PC-9 (cell line): ENCODE results near the gene ARID4A.

Experiments
- EZH2 ChIP-seq: fragments of 200-600 bp; sonication (generic); IDR thresholded peaks from 2 replicates; pipeline ENCODE4 v1.8.0; 2017; ENCODE audit warnings: antibody characterized with exemption, low read depth
- TF ChIP-seq, protein P1 (sequence below): fragments of 200-600 bp; sonication (generic); conservative IDR thresholded peaks from 2 replicates; pipeline ENCODE4 v1.6.1; 2017; ENCODE audit warnings: mixed run types, antibody characterized with exemption, mild to moderate bottlenecking, moderate library complexity

- TF ChIP-seq EZH2 = no peak
- TF ChIP-seq, protein P1, sequence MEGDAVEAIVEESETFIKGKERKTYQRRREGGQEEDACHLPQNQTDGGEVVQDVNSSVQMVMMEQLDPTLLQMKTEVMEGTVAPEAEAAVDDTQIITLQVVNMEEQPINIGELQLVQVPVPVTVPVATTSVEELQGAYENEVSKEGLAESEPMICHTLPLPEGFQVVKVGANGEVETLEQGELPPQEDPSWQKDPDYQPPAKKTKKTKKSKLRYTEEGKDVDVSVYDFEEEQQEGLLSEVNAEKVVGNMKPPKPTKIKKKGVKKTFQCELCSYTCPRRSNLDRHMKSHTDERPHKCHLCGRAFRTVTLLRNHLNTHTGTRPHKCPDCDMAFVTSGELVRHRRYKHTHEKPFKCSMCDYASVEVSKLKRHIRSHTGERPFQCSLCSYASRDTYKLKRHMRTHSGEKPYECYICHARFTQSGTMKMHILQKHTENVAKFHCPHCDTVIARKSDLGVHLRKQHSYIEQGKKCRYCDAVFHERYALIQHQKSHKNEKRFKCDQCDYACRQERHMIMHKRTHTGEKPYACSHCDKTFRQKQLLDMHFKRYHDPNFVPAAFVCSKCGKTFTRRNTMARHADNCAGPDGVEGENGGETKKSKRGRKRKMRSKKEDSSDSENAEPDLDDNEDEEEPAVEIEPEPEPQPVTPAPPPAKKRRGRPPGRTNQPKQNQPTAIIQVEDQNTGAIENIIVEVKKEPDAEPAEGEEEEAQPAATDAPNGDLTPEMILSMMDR = no peak
Measured at GRCh38 chr14:58258156-58258555, 40.2 kb upstream of the ARID4A start.
